Astrocyte of the spinal cord (primary cell): ENCODE results near the gene HYDIN.

Experiments used
- DNase-seq: peaks from one replicate; pipeline ENCODE4 v3.0.0; 2011; ENCODE audit warnings: low read depth, low spot score
- H3K4me3 ChIP-seq: 2 replicates; pipeline ENCODE4 v1.5.1; 2011; ENCODE audit warnings: low read depth, mild to moderate bottlenecking, low read length, moderate library complexity
- CTCF ChIP-seq: IDR thresholded peaks from 2 replicates; pipeline ENCODE4 v1.5.1; 2012; ENCODE audit warnings: low read depth, mild to moderate bottlenecking, low read length, inconsistent platforms
- in situ Hi-C: cut with HindIII; loops from 2 replicates; pipeline ENCODE4 v1.10.0; 2017; ENCODE audit warnings: low sequenced_read_pairs

The HYDIN gene

GRCh38 chr16:70770291-70770625 lies 460.3 kb downstream of the HYDIN start:
- TF ChIP-seq CTCF, result no peak
- H3K4me3 ChIP-seq, result no peak overlapping the region
- in situ Hi-C loops, result no loop called here
- no peak for DNase-seq

- no peak overlapping the region for H3K4me3 ChIP-seq
- in situ Hi-C loops, result no loop called here
- DNase-seq, result no peak
- no peak for TF ChIP-seq CTCF
Observed at GRCh38 chr16:70769761-70770160, 460.8 kb downstream of the HYDIN start.

- in situ Hi-C loops, result no loop called here
- no peak for DNase-seq
- TF ChIP-seq CTCF, result no peak
- H3K4me3 ChIP-seq, result no peak overlapping the region
Observed at GRCh38 chr16:70769131-70769530, 461.4 kb downstream of the HYDIN start.

GRCh38 chr16:70768203-70768580 lies 462.3 kb downstream of the HYDIN start:
- in situ Hi-C loops, result no loop called here
- TF ChIP-seq CTCF, result no peak
- DNase-seq, result no peak
- no peak overlapping the region for H3K4me3 ChIP-seq

GRCh38 chr16:70767377-70768202 lies 462.9 kb downstream of the HYDIN start:
- no peak overlapping the region for H3K4me3 ChIP-seq
- DNase-seq, result no peak
- in situ Hi-C loops, result no loop called here
- no peak for TF ChIP-seq CTCF

- in situ Hi-C loops, result no loop called here
- H3K4me3 ChIP-seq, result no peak overlapping the region
- DNase-seq, result no peak
- TF ChIP-seq CTCF, result no peak
Observed at GRCh38 chr16:70766658-70767057, 463.9 kb downstream of the HYDIN start.

- H3K4me3 ChIP-seq, result no peak overlapping the region
- no peak for TF ChIP-seq CTCF
- no peak for DNase-seq
- in situ Hi-C loops, result no loop called here
Observed at GRCh38 chr16:70766176-70766575, 464.3 kb downstream of the HYDIN start.
